ENCODE measurements around the gene ZNF383. TPM values are rescaled to one million over a fixed set of nuclear protein-coding genes. Genes with fewer than 3 reads are reported as not detected.

The ZNF383 gene
- total and polyA plus RNA-seq, 9 of the 15 experiments (the other 6 are each of a cell fraction or from before 2014, with no cell fraction given), result 2.0 to 8.2 (median 5.3) TPM

- TF ChIP-seq SETDB1 (IDR thresholded peaks at IDR 0.05; ENCODE audit: low read length) (no peak), HDAC3 (IDR thresholded peaks at IDR 0.05; ENCODE audit: borderline replicate concordance, partially characterized antibody) (no peak), SAFB (IDR thresholded peaks at IDR 0.05; ENCODE audit: borderline replicate concordance, low read depth, low read length) (no peak), HDAC1 (IDR thresholded peaks at IDR 0.05) (peak in 1 of 2 experiments; percentile 86; a peak in 2 of 4 replicates), L3MBTL2 (IDR thresholded peaks at IDR 0.05) (peak; percentile 35; the same call in 1 of the 2 replicates), CREB3L1 (IDR thresholded peaks at IDR 0.05; ENCODE audit: borderline replicate concordance, low read depth) (peak; percentile 88), SP2 (IDR thresholded peaks at IDR 0.05; ENCODE audit: extremely low read depth, low read depth, low read length, poor library complexity, severe bottlenecking) (no peak), ETS2 (tag; IDR thresholded peaks at IDR 0.05; ENCODE audit: borderline replicate concordance, poor library complexity, severe bottlenecking) (no peak), STAT6 (CRISPR knock-in tag; IDR thresholded peaks at IDR 0.05) (no peak), THAP7 (CRISPR knock-in tag; IDR thresholded peaks at IDR 0.05) (no peak), PML (IDR thresholded peaks at IDR 0.05; ENCODE audit: low read length) (0 out of 2 replicates have a peak, but pooled peaks have one; percentile 24), ZNF239 (CRISPR knock-in tag; IDR thresholded peaks at IDR 0.05) (no peak), SNIP1 (IDR thresholded peaks at IDR 0.05; ENCODE audit: low read depth) (no peak), STAT5B (CRISPR knock-in tag; IDR thresholded peaks at IDR 0.05) (no peak), DMBX1 (CRISPR knock-in tag; IDR thresholded peaks at IDR 0.05; ENCODE audit: borderline replicate concordance) (no peak), MCM3 (IDR thresholded peaks at IDR 0.05) (no peak), ZKSCAN3 (CRISPR knock-in tag; IDR thresholded peaks at IDR 0.05) (no peak), ZNF830 (CRISPR knock-in tag; IDR thresholded peaks at IDR 0.05) (no peak; the same call in 1 of the 2 replicates), RCOR1 (IDR thresholded peaks at IDR 0.05; ENCODE audit: borderline replicate concordance in 1 of 2, low read depth in 2 of 2, low read length in 2 of 2) (no peak), SNAPC5 (CRISPR knock-in tag; IDR thresholded peaks at IDR 0.05) (no peak), RAD51 (IDR thresholded peaks at IDR 0.05; ENCODE audit: borderline replicate concordance, low read depth) (no peak)
- TF ChIP-seq, protein P1, sequence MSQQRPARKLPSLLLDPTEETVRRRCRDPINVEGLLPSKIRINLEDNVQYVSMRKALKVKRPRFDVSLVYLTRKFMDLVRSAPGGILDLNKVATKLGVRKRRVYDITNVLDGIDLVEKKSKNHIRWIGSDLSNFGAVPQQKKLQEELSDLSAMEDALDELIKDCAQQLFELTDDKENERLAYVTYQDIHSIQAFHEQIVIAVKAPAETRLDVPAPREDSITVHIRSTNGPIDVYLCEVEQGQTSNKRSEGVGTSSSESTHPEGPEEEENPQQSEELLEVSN (IDR thresholded peaks at IDR 0.05; ENCODE audit: borderline replicate concordance in 1 of 2, extremely low read depth in 1 of 2, insufficient read depth in 1 of 2, insufficient read length in 1 of 2, low read depth in 1 of 2, low read length in 1 of 2, poor library complexity in 1 of 2, severe bottlenecking in 1 of 2), result peak in 1 of 2 experiments; percentile 15
Measured at GRCh38 chr19:37217775-37218591, at the start of gene ZNF383 (continued).
